Body of pancreas (tissue), 4 donors: Measurements from ENCODE around the gene HMCN2. TPM values are rescaled to one million over a fixed set of nuclear protein-coding genes. Genes with fewer than 3 reads are reported as not detected.

Source experiments
- ATAC-seq: fragments of 150-250 bp; one replicate; pipeline ENCODE4 v1.9.1; 2016
- DNase-seq, 4 donors: peaks; one replicate each; pipeline ENCODE4 v3.0.0-alpha.2; 2019
- H3K27ac ChIP-seq, 4 donors: fragments of 200-600 bp; sonication (generic); 1 replicate in 3 of 4; 2 replicates in 1 of 4; pipeline versions ENCODE4 v1.5.1 to v1.6.1; 2016 to 2019; ENCODE audit warnings: mild to moderate bottlenecking in 1 of 4, mixed read lengths in 1 of 4, moderate library complexity in 1 of 4
- H3K27me3 ChIP-seq, 2 donors: fragments of 200-600 bp; sonication (generic); one replicate each; pipeline ENCODE4 v1.6.0; 2016; ENCODE audit warnings: mild to moderate bottlenecking in 1 of 2
- H3K36me3 ChIP-seq, 2 donors: fragments of 200-600 bp; sonication (generic); replicated peaks in 1 of 2; 2 replicates each; pipeline ENCODE4 v1.5.1; 2016; ENCODE audit warnings: low read depth in 2 of 2; ENCODE audit not compliant: insufficient read depth in 1 of 2
- H3K4me1 ChIP-seq: fragments of 200-600 bp; sonication (generic); one replicate; pipeline ENCODE4 v1.6.0; 2016
- H3K4me3 ChIP-seq, 2 donors: fragments of 200-600 bp; sonication (generic); 1 replicate in 1 of 2; 2 replicates in 1 of 2; pipeline ENCODE4 v1.5.1; 2016 to 2019
- H3K9me3 ChIP-seq, 3 donors: fragments of 200-600 bp; sonication (generic); 1 replicate in 2 of 3; 2 replicates in 1 of 3; pipeline ENCODE4 v1.5.1; 2016
- POLR2A ChIP-seq, 3 donors: fragments of 450-650 bp; IDR thresholded peaks; one replicate each; pipeline ENCODE4 v1.6.1; 2016; ENCODE audit warnings: antibody characterized with exemption in 3 of 3, mild to moderate bottlenecking in 2 of 3
- WGBS, 2 donors: methylation state at CpG; one replicate each; pipeline ENCODE4 v1.1.5; 2017; 5-methylcytosine and 5-hydroxymethylcytosine counted together
- intact Hi-C: fragments of 100-400 bp; cut with DNase I; formaldehyde crosslinking; loops from one replicate; pipeline ENCODE4 v1.15.1; 2023
- total RNA-seq, 2 donors: library from RNA; depleted of rRNA; stranded (reverse); fragments of >200 nt; gene quantifications; one replicate each; pipeline ENCODE4 v1.1.0, GENCODE V29; 2016
- TF ChIP-seq, protein P1 (sequence below), 7 experiments: fragments of 450-650 bp in 4 of 7; fragments of 200-600 bp in 3 of 7; sonication (generic) in 3 of 7; IDR thresholded peaks; one replicate each; pipeline ENCODE4 v1.5.1; 2016 to 2019; ENCODE audit warnings: antibody characterized with exemption in 7 of 7

HMCN2 gene
- total RNA-seq, 2 donors from 2014 or later, result 0.78 to 3.6 TPM

DNA sequence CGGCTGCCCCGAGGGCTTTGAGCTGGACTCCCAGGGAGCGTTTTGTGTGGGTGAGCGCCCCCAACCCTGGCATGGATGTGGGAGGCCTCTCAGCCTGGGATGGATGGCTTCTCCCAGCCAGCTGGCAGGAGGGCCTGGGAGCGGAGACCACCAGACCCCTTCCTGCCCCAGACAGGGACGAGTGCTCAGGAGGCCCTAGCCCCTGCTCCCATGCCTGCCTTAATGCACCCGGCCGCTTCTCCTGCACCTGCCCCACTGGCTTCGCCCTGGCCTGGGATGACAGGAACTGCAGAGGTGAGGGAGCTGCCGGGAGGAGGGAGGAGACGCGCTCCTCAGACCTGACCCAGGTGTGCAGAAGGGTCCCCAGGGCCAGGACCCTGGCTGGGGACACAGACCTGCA lies 161.8 kb downstream of the HMCN2 start:
- Histone ChIP-seq H3K9me3 (no peaks in the 10 kb centered on the region), H3K27ac (no peak overlapping the region), H3K27me3 (no peaks in the 10 kb centered on the region), H3K4me1 (no peaks in the 10 kb centered on the region), H3K4me3 (no peak overlapping the region), H3K36me3 (no peaks in the 10 kb centered on the region)
- 88% methylated on average over 10 of the region's 12 CpGs; no CpG with 5 or more reads in 1 of the 2 donors for WGBS, 2 donors
- ATAC-seq (no peak), DNase-seq (no peak)
- TF ChIP-seq, protein P1, sequence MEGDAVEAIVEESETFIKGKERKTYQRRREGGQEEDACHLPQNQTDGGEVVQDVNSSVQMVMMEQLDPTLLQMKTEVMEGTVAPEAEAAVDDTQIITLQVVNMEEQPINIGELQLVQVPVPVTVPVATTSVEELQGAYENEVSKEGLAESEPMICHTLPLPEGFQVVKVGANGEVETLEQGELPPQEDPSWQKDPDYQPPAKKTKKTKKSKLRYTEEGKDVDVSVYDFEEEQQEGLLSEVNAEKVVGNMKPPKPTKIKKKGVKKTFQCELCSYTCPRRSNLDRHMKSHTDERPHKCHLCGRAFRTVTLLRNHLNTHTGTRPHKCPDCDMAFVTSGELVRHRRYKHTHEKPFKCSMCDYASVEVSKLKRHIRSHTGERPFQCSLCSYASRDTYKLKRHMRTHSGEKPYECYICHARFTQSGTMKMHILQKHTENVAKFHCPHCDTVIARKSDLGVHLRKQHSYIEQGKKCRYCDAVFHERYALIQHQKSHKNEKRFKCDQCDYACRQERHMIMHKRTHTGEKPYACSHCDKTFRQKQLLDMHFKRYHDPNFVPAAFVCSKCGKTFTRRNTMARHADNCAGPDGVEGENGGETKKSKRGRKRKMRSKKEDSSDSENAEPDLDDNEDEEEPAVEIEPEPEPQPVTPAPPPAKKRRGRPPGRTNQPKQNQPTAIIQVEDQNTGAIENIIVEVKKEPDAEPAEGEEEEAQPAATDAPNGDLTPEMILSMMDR (IDR thresholded peaks at IDR 0.05), result no peak
- no peak for TF ChIP-seq POLR2A (IDR thresholded peaks at IDR 0.05)
- intact Hi-C loops, result no loop called here

DNA sequence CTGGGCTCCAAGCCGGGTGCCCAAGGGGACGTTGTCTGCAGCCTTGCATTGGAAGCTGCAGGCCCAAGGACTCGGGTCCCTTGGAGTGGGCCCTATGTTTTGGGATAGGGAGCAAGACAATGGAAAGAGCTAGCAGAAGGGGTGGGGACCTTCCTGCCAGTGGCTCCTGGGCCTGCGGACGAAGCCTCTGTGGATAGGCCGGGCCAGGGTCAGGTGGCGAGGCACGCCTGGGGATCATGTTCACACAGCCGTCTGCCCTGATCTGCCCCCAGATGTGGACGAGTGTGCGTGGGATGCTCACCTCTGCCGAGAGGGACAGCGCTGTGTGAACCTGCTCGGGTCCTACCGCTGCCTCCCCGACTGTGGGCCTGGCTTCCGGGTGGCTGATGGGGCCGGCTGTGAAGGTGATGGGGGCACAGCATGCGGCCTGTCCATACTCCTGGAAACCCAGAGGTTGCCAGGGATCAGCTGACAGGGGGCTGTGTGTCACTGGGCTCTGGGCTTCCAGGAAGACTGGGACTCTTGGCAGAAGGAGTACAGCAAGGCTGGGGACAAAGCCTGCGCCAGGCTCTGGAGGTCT lies 162.6 kb downstream of the HMCN2 start:
- Histone ChIP-seq H3K4me1 (peaks cover 5% of the 10 kb centered on the region), H3K27ac (no peak overlapping the region), H3K9me3 (no peaks in the 10 kb centered on the region), H3K4me3 (no peak overlapping the region), H3K36me3 (no peaks in the 10 kb centered on the region), H3K27me3 (no peaks in the 10 kb centered on the region)
- WGBS, 2 donors, result 72 to 86% methylated on average over 6 to 20 of the region's 20 CpGs
- TF ChIP-seq, protein P1 (IDR thresholded peaks at IDR 0.05), result no peak
- TF ChIP-seq POLR2A (IDR thresholded peaks at IDR 0.05), result no peak
- DNase-seq, result no peak
- ATAC-seq, result no peak
- intact Hi-C loops, result no loop called here

DNA sequence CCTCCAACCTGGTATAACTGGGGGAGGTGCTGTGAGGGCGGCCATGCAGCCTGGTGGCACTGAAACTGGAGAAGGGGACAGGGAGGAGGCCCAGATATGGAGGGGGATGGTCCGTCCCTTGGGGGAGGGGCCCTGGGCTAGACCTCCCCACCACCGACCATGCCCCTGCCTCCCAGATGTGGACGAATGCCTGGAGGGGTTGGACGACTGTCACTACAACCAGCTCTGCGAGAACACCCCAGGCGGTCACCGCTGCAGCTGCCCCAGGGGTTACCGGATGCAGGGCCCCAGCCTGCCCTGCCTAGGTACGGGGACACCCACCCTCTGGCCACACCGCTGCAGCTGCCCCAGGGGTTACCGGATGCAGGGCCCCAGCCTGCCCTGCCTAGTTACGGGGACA lies 163.8 kb downstream of the HMCN2 start:
- TF ChIP-seq, protein P1 (IDR thresholded peaks at IDR 0.05), result no peak
- no peak for TF ChIP-seq POLR2A (IDR thresholded peaks at IDR 0.05)
- Histone ChIP-seq H3K27ac (no peak overlapping the region), H3K9me3 (no peaks in the 10 kb centered on the region), H3K27me3 (peaks cover 0 to 4% of the 10 kb centered on the region in 2 donors), H3K4me1 (peaks cover 13% of the 10 kb centered on the region), H3K4me3 (no peak overlapping the region), H3K36me3 (no peaks in the 10 kb centered on the region)
- intact Hi-C loops, result no loop called here
- 72 to 92% methylated on average over 2 to 10 of the region's 13 CpGs for WGBS, 2 donors
- ATAC-seq (no peak), DNase-seq (no peak)

DNA sequence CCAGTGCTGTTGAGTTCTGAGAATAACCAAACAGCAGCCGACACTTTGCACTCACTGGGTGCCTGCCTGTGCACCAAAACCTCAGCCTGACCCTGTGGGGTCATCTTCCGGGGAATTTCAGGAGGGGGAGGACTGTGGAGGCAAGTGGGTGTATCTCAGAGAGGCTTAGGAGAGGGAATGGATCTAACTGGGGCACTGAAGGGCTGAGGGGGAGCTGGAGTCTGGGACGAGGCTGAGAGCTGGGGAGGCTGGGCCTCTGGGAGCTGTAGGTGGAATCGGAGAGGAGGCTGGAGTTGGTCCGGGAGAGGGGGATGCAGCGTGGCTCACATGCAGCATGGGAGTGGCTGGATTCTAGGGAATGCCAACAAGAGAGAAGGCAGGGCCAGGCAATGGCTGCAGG lies 164.3 kb downstream of the HMCN2 start:
- intact Hi-C loops, result no loop called here
- no peaks in the 10 kb centered on the region for H3K36me3 ChIP-seq
- no peaks in the 10 kb centered on the region for H3K9me3 ChIP-seq
- no peak overlapping the region for H3K4me3 ChIP-seq
- no peak for DNase-seq
- H3K27me3 ChIP-seq, result peaks cover 0 to 4% of the 10 kb centered on the region in 2 donors
- peaks cover 13% of the 10 kb centered on the region for H3K4me1 ChIP-seq
- WGBS, 2 donors, result 93 to 95% methylated on average over 6 of the region's 6 CpGs
- no peak for ATAC-seq
- no peak overlapping the region for H3K27ac ChIP-seq
- TF ChIP-seq, protein P1 (IDR thresholded peaks at IDR 0.05), result no peak
- TF ChIP-seq POLR2A (IDR thresholded peaks at IDR 0.05), result no peak

DNA sequence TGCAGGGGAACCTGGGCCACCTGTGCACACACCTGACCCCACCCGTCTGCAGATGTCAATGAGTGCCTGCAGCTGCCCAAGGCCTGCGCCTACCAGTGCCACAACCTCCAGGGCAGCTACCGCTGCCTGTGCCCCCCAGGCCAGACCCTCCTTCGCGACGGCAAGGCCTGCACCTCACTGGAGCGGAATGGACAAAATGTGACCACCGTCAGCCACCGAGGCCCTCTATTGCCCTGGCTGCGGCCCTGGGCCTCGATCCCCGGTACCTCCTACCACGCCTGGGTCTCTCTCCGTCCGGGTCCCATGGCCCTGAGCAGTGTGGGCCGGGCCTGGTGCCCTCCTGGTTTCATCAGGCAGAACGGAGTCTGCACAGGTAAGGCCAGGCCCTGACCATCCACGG lies 164.7 kb downstream of the HMCN2 start:
- Histone ChIP-seq H3K27me3 (peaks cover 0 to 4% of the 10 kb centered on the region in 2 donors), H3K4me3 (no peak overlapping the region), H3K9me3 (no peaks in the 10 kb centered on the region), H3K4me1 (peaks cover 13% of the 10 kb centered on the region), H3K36me3 (no peaks in the 10 kb centered on the region), H3K27ac (no peak overlapping the region)
- ATAC-seq, result no peak
- 92% methylated on average over 14 of the region's 18 CpGs; no CpG with 5 or more reads in 1 of the 2 donors for WGBS, 2 donors
- TF ChIP-seq POLR2A (IDR thresholded peaks at IDR 0.05), result no peak
- TF ChIP-seq, protein P1 (IDR thresholded peaks at IDR 0.05), result no peak
- no peak for DNase-seq
- intact Hi-C loops, result no loop called here
